GM18511 (cell line): Measurements from ENCODE around the gene BRIP1.
"Not testable (repeated sequence)": the region's sequence is repeated elsewhere in the genome, so short reads cannot be mapped to it uniquely, and the experiment has no call there.

Experiments used
- ATAC-seq: cut with Tn5 transposase; IDR thresholded peaks from one replicate; pipeline ENCODE4 v1.9.1; 2021; ENCODE audit warnings: mild to moderate bottlenecking, moderate library complexity; ENCODE audit not compliant: unreplicated experiment

The BRIP1 gene

GRCh38 chr17:61733021-61733420 is 130.3 kb downstream of the BRIP1 start:
- ATAC-seq = no peak

GRCh38 chr17:61732169-61732568 is 131.2 kb downstream of the BRIP1 start:
- no peak for ATAC-seq

DNA sequence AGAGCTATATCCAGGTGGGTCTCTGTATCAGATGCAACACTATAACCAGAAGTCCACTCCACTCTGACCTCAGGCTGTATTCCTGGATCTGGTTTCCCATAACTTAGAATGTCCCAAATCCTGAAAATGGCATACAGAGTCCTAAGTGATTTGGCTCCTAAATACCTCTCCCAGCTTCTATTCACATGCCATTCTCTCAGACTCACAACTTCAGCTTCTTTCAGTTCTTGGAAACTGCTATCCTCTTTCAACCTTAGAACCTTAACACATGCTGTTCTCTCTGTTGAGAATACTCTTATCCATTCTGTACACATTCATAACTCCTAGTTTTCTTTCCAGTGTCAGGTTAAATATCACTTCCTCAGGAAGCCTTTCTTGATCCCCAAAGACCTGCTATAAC is 132.0 kb downstream of the BRIP1 start:
- no peak for ATAC-seq

DNA sequence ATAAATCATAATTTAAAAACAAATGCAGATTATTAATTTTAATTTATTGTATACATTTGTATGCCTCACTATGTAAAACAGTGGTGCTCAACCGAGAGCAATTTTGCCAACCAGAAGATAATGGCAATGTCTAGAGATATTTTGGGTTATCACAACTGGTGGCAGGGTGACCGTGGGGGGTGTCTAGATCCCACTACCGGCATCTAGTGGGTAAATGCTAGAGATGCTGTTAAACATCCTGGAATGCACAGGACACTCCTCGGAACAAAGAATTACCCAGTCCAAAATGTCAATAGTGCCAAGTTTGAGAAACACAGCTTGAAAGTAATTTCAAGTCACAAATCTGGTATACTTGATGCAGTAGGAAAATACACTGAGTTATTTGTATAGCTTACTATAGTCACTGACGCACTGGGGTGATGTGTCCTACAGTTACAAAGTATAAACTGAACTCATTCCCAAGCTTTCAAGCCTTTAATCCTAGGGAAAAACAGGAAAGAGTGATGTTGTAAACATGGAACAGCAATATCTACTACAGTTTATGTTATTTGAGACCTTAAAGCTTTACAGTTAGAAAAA is 133.5 kb downstream of the BRIP1 start:
- no peak for ATAC-seq

DNA sequence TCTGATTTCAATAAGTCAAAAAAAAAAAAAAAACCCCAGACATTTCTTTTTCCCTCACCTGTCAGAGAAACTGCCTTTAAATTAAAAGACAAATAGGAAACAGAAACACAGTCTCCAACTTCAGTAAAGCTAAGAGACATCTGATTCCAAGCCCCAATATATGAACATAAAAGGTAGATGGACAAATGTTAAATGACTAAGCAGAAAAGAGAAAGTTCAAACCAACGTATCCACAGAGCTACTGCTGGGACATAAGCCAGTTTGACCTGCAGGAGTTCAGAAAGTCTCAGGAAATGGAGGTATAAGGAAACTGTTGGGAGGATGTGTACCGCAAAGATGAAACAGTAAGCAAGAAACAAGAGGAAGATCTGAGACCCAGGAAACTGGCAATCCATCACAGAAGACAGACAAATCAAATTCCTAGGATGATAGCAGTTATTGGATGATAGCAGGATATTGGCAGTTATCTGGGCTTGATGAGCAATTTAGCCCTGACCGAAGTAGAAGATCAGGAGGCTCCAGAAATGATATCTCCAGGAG is 135.0 kb downstream of the BRIP1 start:
- ATAC-seq = no peak

DNA sequence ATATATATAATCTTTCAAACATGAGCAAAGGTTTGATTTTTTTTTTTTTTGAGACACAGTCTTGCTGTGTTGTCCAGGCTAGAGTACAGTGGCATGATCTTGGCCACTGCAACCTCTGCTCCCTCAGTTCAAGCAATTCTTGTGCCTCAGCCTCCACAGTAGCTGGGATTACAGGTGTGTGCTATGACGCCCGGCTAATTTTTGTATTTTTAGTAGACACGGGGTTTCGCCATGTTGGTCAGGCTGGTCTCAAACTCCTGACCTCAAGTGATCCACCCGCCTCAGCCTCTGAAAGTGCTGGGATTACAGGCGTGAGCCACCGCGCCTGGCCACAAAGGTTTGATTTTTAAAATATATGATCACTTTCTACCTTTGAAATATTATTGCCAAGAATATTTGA is 135.5 kb downstream of the BRIP1 start:
- ATAC-seq = not testable (repeated sequence)

GRCh38 chr17:61726977-61727376 is 136.4 kb downstream of the BRIP1 start:
- no peak for ATAC-seq

- no peak for ATAC-seq
Measured at GRCh38 chr17:61724777-61725176, 138.6 kb downstream of the BRIP1 start.

DNA sequence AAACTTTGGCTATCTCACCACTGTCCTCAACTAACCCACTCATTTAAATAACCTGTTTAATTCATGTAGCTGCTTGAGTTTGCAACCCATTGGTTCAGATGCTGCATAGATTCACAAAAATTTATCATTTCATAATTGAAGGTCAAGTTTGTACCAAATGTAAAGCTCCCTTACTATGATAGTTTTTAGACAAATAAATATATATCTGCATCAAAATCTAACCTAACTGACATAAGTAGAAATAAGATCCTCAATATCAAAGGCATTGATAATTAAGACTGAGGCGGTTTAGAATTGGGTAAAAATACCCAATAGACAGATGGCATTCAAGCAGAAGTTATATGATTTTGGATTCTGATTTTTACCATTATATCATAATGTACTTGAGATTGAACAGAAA is 139.4 kb downstream of the BRIP1 start:
- ATAC-seq = no peak

DNA sequence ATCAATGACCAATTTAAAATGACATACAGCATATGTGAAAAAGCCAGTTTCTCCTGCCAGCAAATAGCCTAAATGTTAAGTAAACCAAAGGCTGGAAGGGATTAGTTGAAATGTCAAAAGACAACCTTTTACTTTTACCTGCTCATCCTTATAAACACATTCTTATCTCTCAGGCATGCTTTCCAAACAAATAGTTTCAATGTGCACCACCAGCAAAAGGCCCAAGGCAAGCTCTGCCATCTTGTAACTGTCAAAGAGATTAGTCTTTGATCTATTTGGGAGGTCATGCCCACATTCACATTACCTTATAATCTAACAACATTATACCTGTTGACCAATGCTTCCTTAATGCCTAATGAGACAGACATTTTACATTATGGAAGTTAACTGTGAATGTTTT is 140.1 kb downstream of the BRIP1 start:
- ATAC-seq = no peak

- ATAC-seq = no peak
Measured at GRCh38 chr17:61722398-61722797, 140.9 kb downstream of the BRIP1 start.

- no peak for ATAC-seq
Measured at GRCh38 chr17:61720016-61720795, 143.1 kb downstream of the BRIP1 start.

- not testable (repeated sequence) for ATAC-seq
Measured at GRCh38 chr17:61719220-61719619, 144.1 kb downstream of the BRIP1 start.

GRCh38 chr17:61718022-61718421 is 145.3 kb downstream of the BRIP1 start:
- no peak for ATAC-seq

- ATAC-seq = no peak
Measured at GRCh38 chr17:61717352-61717751, 146.0 kb downstream of the BRIP1 start.

GRCh38 chr17:61716225-61716829 is 147.0 kb downstream of the BRIP1 start:
- no peak for ATAC-seq

DNA sequence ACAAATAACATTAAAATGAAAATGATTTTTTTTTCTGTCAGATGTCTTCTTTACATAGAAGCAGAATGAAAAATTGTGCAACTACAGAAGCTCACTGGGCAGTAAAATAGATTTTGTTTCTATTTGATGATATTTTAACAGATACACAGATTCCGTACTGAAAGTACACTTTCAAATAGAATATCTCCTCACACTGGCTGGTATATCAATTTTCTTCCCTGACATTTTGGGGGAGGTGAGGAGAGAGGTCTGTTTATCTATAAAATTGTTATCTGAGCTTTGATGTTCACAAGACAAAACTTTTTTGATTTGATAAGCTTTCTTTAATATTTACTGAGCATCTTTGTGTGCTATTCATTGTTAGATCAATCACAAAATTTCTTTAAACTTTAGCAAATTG is 148.0 kb downstream of the BRIP1 start:
- ATAC-seq = no peak

- no peak for ATAC-seq
Measured at GRCh38 chr17:61714300-61714699, 149.0 kb downstream of the BRIP1 start.

- no peak for ATAC-seq
Measured at GRCh38 chr17:61713035-61713434, 150.3 kb downstream of the BRIP1 start.

GRCh38 chr17:61710546-61710945 is 152.8 kb downstream of the BRIP1 start:
- no peak for ATAC-seq

GRCh38 chr17:61709567-61709966 is 153.8 kb downstream of the BRIP1 start:
- no peak for ATAC-seq

DNA sequence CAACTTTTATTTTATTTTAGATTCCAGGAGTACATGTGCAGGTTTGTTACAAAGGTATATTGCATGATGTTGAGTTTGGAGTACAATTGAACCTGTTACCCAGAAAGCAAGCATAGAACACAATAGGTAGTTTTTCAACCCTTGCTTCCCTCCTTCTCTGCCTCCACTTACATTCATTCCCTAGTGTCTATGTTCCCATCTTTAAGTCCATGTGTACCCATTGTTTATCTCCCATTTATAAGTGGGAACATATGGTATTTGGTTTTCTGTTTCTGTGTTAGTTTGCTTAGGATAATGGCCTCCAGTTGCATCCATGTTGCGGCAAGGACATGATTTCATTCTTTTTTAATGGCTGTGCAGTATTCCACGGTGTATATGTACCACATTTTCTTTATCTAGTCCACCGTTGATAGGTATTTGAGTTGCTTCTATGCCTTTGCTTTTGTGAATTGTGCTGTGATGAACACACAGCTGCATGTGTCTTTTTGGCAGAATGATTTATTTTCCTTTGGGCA is 158.3 kb downstream of the BRIP1 start:
- ATAC-seq = no peak
